HepG2 (cell line): ENCODE results near the gene ZNF562. TPM values are rescaled to one million over a fixed set of nuclear protein-coding genes. Genes with fewer than 3 reads are reported as not detected.

Experiments used
- ASH2L ChIP-seq: fragments of 300-600, 200-600 bp; sonication (generic); IDR thresholded peaks from 2 replicates; pipeline ENCODE4 v1.7.0; 2017; ENCODE audit warnings: low read depth, mild to moderate bottlenecking, moderate library complexity, mixed read lengths, low read length; ENCODE audit not compliant: insufficient read length
- CC2D1A ChIP-seq: sonication (generic); formaldehyde crosslinking; IDR thresholded peaks from 2 replicates; pipeline ENCODE4 v1.8.1; 2023; ENCODE audit warnings: mild to moderate bottlenecking, missing genetic modification reagents
- EED ChIP-seq: sonication (generic); formaldehyde crosslinking; IDR thresholded peaks from 2 replicates; pipeline ENCODE4 v1.5.0; 2020; ENCODE audit warnings: mild to moderate bottlenecking, missing genetic modification reagents
- ETV5 ChIP-seq: IDR thresholded peaks from 2 replicates; pipeline ENCODE4 v1.6.1; 2018; ENCODE audit warnings: missing biosample characterization, missing genetic modification reagents, inconsistent platforms, borderline replicate concordance
- FIP1L1 ChIP-seq: fragments of 200-400 bp; formaldehyde crosslinking; IDR thresholded peaks from 2 replicates; pipeline ENCODE4 v1.6.1; 2018; ENCODE audit warnings: low read depth, mild to moderate bottlenecking, low read length, moderate library complexity, borderline replicate concordance; ENCODE audit not compliant: insufficient read depth
- HIVEP1 ChIP-seq: sonication (generic); formaldehyde crosslinking; IDR thresholded peaks from 2 replicates; pipeline ENCODE4 v1.4.0; 2020; ENCODE audit warnings: mild to moderate bottlenecking, missing genetic modification reagents
- IRF2 ChIP-seq: IDR thresholded peaks from 2 replicates; pipeline ENCODE4 v1.6.1; 2018; ENCODE audit warnings: missing genetic modification reagents, missing compliant biosample characterization
- NFYC ChIP-seq: IDR thresholded peaks from 2 replicates; pipeline ENCODE4 v1.6.1; 2016; ENCODE audit warnings: missing genetic modification reagents, missing compliant biosample characterization
- PCBP1 ChIP-seq: fragments of 200-400 bp; formaldehyde crosslinking; IDR thresholded peaks from 2 replicates; pipeline ENCODE4 v1.6.1; 2017; ENCODE audit warnings: mild to moderate bottlenecking, low read depth, low read length, borderline replicate concordance
- RBFOX2 ChIP-seq: fragments of 200-400 bp; formaldehyde crosslinking; IDR thresholded peaks from 2 replicates; pipeline ENCODE4 v1.6.1; 2017; ENCODE audit warnings: low read depth, mild to moderate bottlenecking, low read length
- RXRA ChIP-seq: sonication (generic); formaldehyde crosslinking; IDR thresholded peaks from 2 replicates; pipeline ENCODE4 v1.5.1; 2020; ENCODE audit warnings: missing genetic modification reagents
- SRSF1 ChIP-seq: fragments of 200-400 bp; formaldehyde crosslinking; optimal IDR thresholded peaks from 2 replicates; pipeline ENCODE3; 2017; ENCODE audit warnings: mild to moderate bottlenecking, low read depth, low read length, moderate library complexity
- YEATS4 ChIP-seq: sonication (generic); formaldehyde crosslinking; IDR thresholded peaks from 2 replicates; pipeline ENCODE4 v1.4.0; 2020; ENCODE audit warnings: missing genetic modification reagents, borderline replicate concordance
- ZBTB7A ChIP-seq: sonication (generic); formaldehyde crosslinking; IDR thresholded peaks from 2 replicates; pipeline ENCODE4 v1.8.0; 2022; ENCODE audit warnings: mild to moderate bottlenecking, missing genetic modification reagents
- ZNF34 ChIP-seq: sonication (generic); formaldehyde crosslinking; IDR thresholded peaks from 2 replicates; pipeline ENCODE4 v1.4.0; 2020; ENCODE audit warnings: mild to moderate bottlenecking, missing genetic modification reagents, borderline replicate concordance
- ZNF558 ChIP-seq: sonication (generic); formaldehyde crosslinking; IDR thresholded peaks from 2 replicates; pipeline ENCODE4 v1.9.0; 2022; ENCODE audit warnings: mild to moderate bottlenecking, missing genetic modification reagents, borderline replicate concordance
- ZSCAN21 ChIP-seq: sonication (generic); formaldehyde crosslinking; IDR thresholded peaks from 2 replicates; pipeline ENCODE4 v1.8.0; 2022; ENCODE audit warnings: mild to moderate bottlenecking, missing genetic modification reagents, moderate library complexity, borderline replicate concordance
- polyA plus RNA-seq, 8 experiments: library from polyadenylated mRNA; depleted of rRNA in 3 of 8; stranded (reverse) in 7 of 8; unstranded in 1 of 8; fragments of >200 nt; fragmentation: Illumina TruSeq in 4 of 8; extraction: Trizol in 4 of 8; gene quantifications; 2 replicates each; pipeline versions ENCODE4 v1.2.1 to v1.2.3, GENCODE V29; 2011 to 2016; ENCODE audit warnings: low read depth in 4 of 8, missing spikeins in 1 of 8, mixed read lengths in 1 of 8; ENCODE audit not compliant: insufficient read depth in 1 of 8
- total RNA-seq, 5 experiments: library from RNA; depleted of rRNA; stranded (reverse); fragments of >200 nt; fragmentation: Illumina TruSeq; extraction: Trizol; gene quantifications; 2 replicates each; pipeline ENCODE4 v1.2.3, GENCODE V29; 2016; ENCODE audit warnings: low read depth in 1 of 5
- TF ChIP-seq, protein P1 (sequence below): IDR thresholded peaks from 2 replicates; pipeline ENCODE4 v1.6.1; 2016; ENCODE audit warnings: missing genetic modification reagents, missing compliant biosample characterization
- TF ChIP-seq, protein P2 (sequence below): sonication (generic); IDR thresholded peaks from 2 replicates; pipeline ENCODE4 v1.6.1; 2016; ENCODE audit warnings: low read depth, borderline replicate concordance
- TF ChIP-seq, protein P3 (sequence below): sonication (generic); formaldehyde crosslinking; IDR thresholded peaks from 2 replicates; pipeline ENCODE4 v1.9.0; 2022; ENCODE audit warnings: low read depth, missing genetic modification reagents
- TF ChIP-seq, protein P4 (sequence below): sonication (generic); formaldehyde crosslinking; IDR thresholded peaks from 2 replicates; pipeline ENCODE4 v1.8.1; 2022; ENCODE audit warnings: mild to moderate bottlenecking, missing genetic modification reagents
- TF ChIP-seq, protein P5 (sequence below), 2 experiments: sonication (generic) in 1 of 2; formaldehyde crosslinking in 1 of 2; IDR thresholded peaks; 2 replicates each; pipeline versions ENCODE4 v1.5.1 to v1.6.1; 2011 to 2020; ENCODE audit warnings: borderline replicate concordance in 1 of 2, low read depth in 1 of 2, low read length in 1 of 2, mild to moderate bottlenecking in 1 of 2, missing genetic modification reagents in 1 of 2, moderate library complexity in 1 of 2

The ZNF562 gene
- total and polyA plus RNA-seq, 2 of the 13 experiments (the other 11 are each of a cell fraction or from before 2014, with no cell fraction given), result 13.1 to 32.7 TPM

DNA sequence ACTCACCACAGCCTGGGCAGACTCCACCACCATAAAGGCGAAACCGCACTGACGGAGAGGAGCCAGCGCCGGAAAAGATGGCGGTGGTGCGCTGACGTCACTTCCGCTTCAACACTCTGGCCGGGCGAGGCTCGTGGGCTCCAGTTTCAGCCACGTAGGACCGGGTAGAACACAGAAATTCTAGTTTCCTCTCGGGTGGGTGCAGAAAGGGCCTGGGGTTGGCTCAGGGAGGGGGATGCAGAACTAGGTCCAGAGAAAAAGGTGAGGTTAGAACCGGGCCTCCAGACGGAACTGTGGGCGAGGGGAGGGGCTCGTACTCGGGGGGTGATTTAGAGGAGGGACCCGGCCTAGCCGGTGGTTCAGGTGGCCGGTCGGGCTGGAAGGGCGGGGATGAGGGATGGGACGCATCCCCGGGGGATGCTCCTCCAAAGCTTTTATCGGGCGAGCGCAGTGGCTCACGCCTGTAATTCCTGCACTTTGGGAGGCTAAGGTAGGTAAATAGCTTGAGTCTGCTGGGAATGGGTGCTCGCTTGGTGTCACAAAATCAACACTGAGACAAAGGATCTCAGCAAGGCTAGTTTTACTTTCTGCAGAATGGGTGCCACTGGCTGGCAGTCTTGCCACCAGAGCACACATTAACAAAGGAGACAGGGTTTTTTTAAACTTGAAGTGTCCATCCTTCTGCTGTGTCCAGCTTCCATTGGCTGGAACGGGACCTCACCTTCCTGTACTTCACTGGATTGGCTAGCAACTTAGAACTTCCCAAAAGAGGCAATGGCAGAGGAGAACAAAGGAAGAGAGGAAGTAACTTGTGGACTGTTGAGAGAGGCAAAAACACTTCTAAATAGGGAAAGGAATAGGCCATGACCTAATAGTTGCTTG lies 53.5 kb downstream of the ZNF562 start, which contains the start of gene ZNF561 (continued):
- TF ChIP-seq HIVEP1 (CRISPR knock-in tag) (no peak), ZNF558 (CRISPR knock-in tag) (peak; percentile 95), YEATS4 (CRISPR knock-in tag) (peak; percentile 89), CC2D1A (CRISPR knock-in tag) (no peak), EED (CRISPR knock-in tag) (no peak), ZBTB7A (CRISPR knock-in tag) (no peak), RBFOX2 (peak; percentile 45; the same call in 1 of the 2 replicates), SRSF1 (no peak), ZNF34 (CRISPR knock-in tag) (no peak), ETV5 (CRISPR knock-in tag) (peak; percentile 61), FIP1L1 (no peak), ZSCAN21 (CRISPR knock-in tag) (peak; percentile 42; the same call in 1 of the 2 replicates), PCBP1 (peak; percentile 84; the same call in 1 of the 2 replicates), IRF2 (CRISPR knock-in tag) (peak; percentile 6; the same call in 1 of the 2 replicates), ASH2L (peak; percentile 99), NFYC (CRISPR knock-in tag) (peak; percentile 68), RXRA (peak; percentile 29; the same call in 1 of the 2 replicates)
- TF ChIP-seq, protein P1, sequence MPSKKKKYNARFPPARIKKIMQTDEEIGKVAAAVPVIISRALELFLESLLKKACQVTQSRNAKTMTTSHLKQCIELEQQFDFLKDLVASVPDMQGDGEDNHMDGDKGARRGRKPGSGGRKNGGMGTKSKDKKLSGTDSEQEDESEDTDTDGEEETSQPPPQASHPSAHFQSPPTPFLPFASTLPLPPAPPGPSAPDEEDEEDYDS (CRISPR knock-in tag), result peak; percentile 67
- TF ChIP-seq, protein P2, sequence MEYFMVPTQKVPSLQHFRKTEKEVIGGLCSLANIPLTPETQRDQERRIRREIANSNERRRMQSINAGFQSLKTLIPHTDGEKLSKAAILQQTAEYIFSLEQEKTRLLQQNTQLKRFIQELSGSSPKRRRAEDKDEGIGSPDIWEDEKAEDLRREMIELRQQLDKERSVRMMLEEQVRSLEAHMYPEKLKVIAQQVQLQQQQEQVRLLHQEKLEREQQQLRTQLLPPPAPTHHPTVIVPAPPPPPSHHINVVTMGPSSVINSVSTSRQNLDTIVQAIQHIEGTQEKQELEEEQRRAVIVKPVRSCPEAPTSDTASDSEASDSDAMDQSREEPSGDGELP, result peak; percentile 64; the same call in 1 of the 2 replicates
- TF ChIP-seq, protein P3, sequence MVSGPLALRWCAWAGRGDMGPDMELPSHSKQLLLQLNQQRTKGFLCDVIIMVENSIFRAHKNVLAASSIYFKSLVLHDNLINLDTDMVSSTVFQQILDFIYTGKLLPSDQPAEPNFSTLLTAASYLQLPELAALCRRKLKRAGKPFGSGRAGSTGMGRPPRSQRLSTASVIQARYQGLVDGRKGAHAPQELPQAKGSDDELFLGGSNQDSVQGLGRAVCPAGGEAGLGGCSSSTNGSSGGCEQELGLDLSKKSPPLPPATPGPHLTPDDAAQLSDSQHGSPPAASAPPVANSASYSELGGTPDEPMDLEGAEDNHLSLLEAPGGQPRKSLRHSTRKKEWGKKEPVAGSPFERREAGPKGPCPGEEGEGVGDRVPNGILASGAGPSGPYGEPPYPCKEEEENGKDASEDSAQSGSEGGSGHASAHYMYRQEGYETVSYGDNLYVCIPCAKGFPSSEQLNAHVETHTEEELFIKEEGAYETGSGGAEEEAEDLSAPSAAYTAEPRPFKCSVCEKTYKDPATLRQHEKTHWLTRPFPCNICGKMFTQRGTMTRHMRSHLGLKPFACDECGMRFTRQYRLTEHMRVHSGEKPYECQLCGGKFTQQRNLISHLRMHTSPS (CRISPR knock-in tag), result no peak
- TF ChIP-seq, protein P4, sequence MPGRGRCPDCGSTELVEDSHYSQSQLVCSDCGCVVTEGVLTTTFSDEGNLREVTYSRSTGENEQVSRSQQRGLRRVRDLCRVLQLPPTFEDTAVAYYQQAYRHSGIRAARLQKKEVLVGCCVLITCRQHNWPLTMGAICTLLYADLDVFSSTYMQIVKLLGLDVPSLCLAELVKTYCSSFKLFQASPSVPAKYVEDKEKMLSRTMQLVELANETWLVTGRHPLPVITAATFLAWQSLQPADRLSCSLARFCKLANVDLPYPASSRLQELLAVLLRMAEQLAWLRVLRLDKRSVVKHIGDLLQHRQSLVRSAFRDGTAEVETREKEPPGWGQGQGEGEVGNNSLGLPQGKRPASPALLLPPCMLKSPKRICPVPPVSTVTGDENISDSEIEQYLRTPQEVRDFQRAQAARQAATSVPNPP (CRISPR knock-in tag), result no peak
- TF ChIP-seq, protein P5, sequence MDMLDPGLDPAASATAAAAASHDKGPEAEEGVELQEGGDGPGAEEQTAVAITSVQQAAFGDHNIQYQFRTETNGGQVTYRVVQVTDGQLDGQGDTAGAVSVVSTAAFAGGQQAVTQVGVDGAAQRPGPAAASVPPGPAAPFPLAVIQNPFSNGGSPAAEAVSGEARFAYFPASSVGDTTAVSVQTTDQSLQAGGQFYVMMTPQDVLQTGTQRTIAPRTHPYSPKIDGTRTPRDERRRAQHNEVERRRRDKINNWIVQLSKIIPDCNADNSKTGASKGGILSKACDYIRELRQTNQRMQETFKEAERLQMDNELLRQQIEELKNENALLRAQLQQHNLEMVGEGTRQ (IDR thresholded peaks at IDR 0.05; ENCODE audit: low read depth, low read length), result no peak
- TF ChIP-seq, protein P5 (CRISPR knock-in tag; IDR thresholded peaks at IDR 0.05; ENCODE audit: borderline replicate concordance), result no peak
